ENCODE data around the gene KRT2.

DNA sequence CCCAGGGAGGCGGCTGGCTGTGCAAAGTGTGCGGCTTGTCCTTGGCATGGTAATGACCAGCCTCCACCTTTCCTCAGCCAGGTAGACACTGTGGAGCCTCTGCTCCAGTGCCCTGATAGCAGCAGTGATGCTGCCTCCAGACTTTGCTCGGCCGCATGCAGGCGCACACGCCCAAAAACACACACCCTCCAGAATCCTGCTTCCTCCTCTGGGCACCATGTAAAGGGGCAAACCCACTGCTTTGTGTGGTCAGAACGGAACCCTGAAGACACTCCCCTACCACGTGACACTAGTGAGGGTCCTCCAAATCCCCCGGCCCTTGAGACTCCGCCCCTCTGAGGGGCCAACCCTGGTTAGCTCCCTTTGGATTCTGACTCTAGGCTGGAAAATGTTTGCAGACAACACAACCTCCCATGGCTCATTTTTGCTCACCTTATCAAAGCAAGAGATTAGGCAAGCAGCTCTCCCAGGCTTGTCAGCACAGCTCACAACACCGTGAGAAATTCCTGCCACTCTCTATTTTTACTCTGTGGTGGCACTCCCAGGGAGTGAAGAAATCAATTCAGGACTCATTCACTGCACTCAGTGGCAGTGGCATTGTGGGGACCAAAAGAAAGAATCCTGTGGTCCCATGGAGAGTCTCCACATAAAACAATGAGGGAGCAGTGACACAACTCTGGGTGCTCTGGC is 46.8 kb upstream of the KRT2 start:
- TF ChIP-seq YY1 (IDR thresholded peaks at IDR 0.05) (no peak), EGR1 (IDR thresholded peaks at IDR 0.05; ENCODE audit: low read depth in 2 of 2) (no peak), RXRA (IDR thresholded peaks at IDR 0.05) (no peak)
- TF ChIP-seq, protein P1, sequence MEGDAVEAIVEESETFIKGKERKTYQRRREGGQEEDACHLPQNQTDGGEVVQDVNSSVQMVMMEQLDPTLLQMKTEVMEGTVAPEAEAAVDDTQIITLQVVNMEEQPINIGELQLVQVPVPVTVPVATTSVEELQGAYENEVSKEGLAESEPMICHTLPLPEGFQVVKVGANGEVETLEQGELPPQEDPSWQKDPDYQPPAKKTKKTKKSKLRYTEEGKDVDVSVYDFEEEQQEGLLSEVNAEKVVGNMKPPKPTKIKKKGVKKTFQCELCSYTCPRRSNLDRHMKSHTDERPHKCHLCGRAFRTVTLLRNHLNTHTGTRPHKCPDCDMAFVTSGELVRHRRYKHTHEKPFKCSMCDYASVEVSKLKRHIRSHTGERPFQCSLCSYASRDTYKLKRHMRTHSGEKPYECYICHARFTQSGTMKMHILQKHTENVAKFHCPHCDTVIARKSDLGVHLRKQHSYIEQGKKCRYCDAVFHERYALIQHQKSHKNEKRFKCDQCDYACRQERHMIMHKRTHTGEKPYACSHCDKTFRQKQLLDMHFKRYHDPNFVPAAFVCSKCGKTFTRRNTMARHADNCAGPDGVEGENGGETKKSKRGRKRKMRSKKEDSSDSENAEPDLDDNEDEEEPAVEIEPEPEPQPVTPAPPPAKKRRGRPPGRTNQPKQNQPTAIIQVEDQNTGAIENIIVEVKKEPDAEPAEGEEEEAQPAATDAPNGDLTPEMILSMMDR (IDR thresholded peaks at IDR 0.05; ENCODE audit: low read depth, low read length, missing input control), result no peak
- TF ChIP-seq, protein P2, sequence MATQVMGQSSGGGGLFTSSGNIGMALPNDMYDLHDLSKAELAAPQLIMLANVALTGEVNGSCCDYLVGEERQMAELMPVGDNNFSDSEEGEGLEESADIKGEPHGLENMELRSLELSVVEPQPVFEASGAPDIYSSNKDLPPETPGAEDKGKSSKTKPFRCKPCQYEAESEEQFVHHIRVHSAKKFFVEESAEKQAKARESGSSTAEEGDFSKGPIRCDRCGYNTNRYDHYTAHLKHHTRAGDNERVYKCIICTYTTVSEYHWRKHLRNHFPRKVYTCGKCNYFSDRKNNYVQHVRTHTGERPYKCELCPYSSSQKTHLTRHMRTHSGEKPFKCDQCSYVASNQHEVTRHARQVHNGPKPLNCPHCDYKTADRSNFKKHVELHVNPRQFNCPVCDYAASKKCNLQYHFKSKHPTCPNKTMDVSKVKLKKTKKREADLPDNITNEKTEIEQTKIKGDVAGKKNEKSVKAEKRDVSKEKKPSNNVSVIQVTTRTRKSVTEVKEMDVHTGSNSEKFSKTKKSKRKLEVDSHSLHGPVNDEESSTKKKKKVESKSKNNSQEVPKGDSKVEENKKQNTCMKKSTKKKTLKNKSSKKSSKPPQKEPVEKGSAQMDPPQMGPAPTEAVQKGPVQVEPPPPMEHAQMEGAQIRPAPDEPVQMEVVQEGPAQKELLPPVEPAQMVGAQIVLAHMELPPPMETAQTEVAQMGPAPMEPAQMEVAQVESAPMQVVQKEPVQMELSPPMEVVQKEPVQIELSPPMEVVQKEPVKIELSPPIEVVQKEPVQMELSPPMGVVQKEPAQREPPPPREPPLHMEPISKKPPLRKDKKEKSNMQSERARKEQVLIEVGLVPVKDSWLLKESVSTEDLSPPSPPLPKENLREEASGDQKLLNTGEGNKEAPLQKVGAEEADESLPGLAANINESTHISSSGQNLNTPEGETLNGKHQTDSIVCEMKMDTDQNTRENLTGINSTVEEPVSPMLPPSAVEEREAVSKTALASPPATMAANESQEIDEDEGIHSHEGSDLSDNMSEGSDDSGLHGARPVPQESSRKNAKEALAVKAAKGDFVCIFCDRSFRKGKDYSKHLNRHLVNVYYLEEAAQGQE (IDR thresholded peaks at IDR 0.05), result no peak

Data from liver (tissue), 3 donors.